Kidney (tissue), 14 donors: ENCODE data around the gene MAML2. TPM values are rescaled to one million over a fixed set of nuclear protein-coding genes. Genes with fewer than 3 reads are reported as not detected.
A peak's percentile ranks its signal among the peaks of the same experiment; 100 is the strongest.

Experiments used
- DNase-seq, 5 donors: peaks; one replicate each; pipeline ENCODE4 v3.0.0-alpha.2; 2013 to 2020
- FAIRE-seq: peaks from 2 replicates; lab custom pipeline; 2012; peaks lifted over from hg19 to GRCh38; lab: Jason Lieb, UNC
- H3K27ac ChIP-seq, 2 donors: one replicate each; pipeline ENCODE4 v1.7.0; 2013; ENCODE audit warnings: low read depth in 2 of 2, low read length in 2 of 2, inconsistent platforms in 1 of 2
- H3K27me3 ChIP-seq: one replicate; pipeline ENCODE4 v1.7.1; 2013; ENCODE audit warnings: low read length, inconsistent platforms; ENCODE audit not compliant: control insufficient read depth, insufficient read depth
- H3K36me3 ChIP-seq, 3 donors: one replicate each; pipeline versions ENCODE4 v1.7.0 to v1.7.1; 2013; ENCODE audit warnings: low read length in 3 of 3, control low read depth in 1 of 3, inconsistent platforms in 1 of 3; ENCODE audit not compliant: insufficient read depth in 3 of 3, control insufficient read depth in 2 of 3
- H3K4me1 ChIP-seq, 3 donors: one replicate each; pipeline versions ENCODE4 v1.7.0 to v1.7.1; 2013; ENCODE audit warnings: low read length in 3 of 3, inconsistent platforms in 1 of 3, low read depth in 1 of 3; ENCODE audit not compliant: control insufficient read depth in 2 of 3, insufficient read depth in 2 of 3
- H3K4me3 ChIP-seq, 3 donors: one replicate each; pipeline versions ENCODE4 v1.7.0 to v1.8.1; 2013; ENCODE audit warnings: low read length in 3 of 3, control low read depth in 1 of 3, inconsistent platforms in 1 of 3
- H3K9ac ChIP-seq, 3 donors: one replicate each; pipeline versions ENCODE4 v1.7.0 to v1.7.1; 2013; ENCODE audit warnings: low read length in 3 of 3, control low read depth in 1 of 3, inconsistent platforms in 1 of 3
- H3K9me3 ChIP-seq, 3 donors: one replicate each; pipeline versions ENCODE4 v1.7.0 to v1.7.1; 2013; ENCODE audit warnings: low read length in 3 of 3, control low read depth in 1 of 3, inconsistent platforms in 1 of 3; ENCODE audit not compliant: control insufficient read depth in 2 of 3, insufficient read depth in 1 of 3
- CTCF ChIP-seq: IDR thresholded peaks from 3 replicates; pipeline ENCODE4 v1.5.1; 2012; ENCODE audit warnings: mild to moderate bottlenecking, moderate library complexity, borderline replicate concordance; ENCODE audit not compliant: insufficient read depth; ENCODE audit errors: extremely low read depth
- intact Hi-C: fragments of 100-400 bp; cut with DNase I; formaldehyde crosslinking; loops from one replicate; pipeline ENCODE4 v1.11.1; 2022
- polyA plus RNA-seq: library from polyadenylated mRNA; stranded (reverse); fragments of 350-450 nt; fragmentation: Illumina TruSeq; extraction: RNeasy Lipid Tissue Mini Kit (QIAGEN cat#74804); gene quantifications from one replicate; pipeline ENCODE4 v1.2.3, GENCODE V29; 2014; ENCODE audit warnings: low read depth, low replicate concordance; ENCODE audit not compliant: insufficient read depth
- total RNA-seq: library from RNA; stranded (reverse); fragmentation: NEBNext Ultra II Directional; extraction: Animal tissue kit (Norgen Biotek cat#: 25700); gene quantifications from one replicate; pipeline ENCODE4 v1.2.1, GENCODE V29; 2021
- donor health status: control.
- donor health status: control.
- donor health status: control.
- donor health status: control.
- donor health status: control.
- donor health status: DM: yes; HTN: yes; CAD: no.
- donor health status: Normal renal cell carcinoma (clear cell type).

MAML2 gene
- total and polyA plus RNA-seq, 2 donors from 2014 or later, result 4.9 to 32.3 TPM

GRCh38 chr11:96051820-96052219, 291.2 kb downstream of the MAML2 start:
- no peak for TF ChIP-seq CTCF
- no peak overlapping the region for H3K4me3 ChIP-seq
- no peaks in the 10 kb centered on the region for H3K9me3 ChIP-seq
- intact Hi-C loops, result no loop called here
- no peak for FAIRE-seq
- H3K27ac ChIP-seq, result no peak overlapping the region
- no peaks in the 10 kb centered on the region for H3K36me3 ChIP-seq
- no peak for DNase-seq
- no peaks in the 10 kb centered on the region for H3K27me3 ChIP-seq
- peaks cover 2 to 3% (median 3%) of the 10 kb centered on the region in 3 donors for H3K4me1 ChIP-seq
- no peak overlapping the region for H3K9ac ChIP-seq

- intact Hi-C loops, result no loop called here
- Histone ChIP-seq H3K36me3 (no peaks in the 10 kb centered on the region), H3K27ac (no peak overlapping the region), H3K4me1 (peaks cover 2 to 11% (median 6%) of the 10 kb centered on the region in 3 donors), H3K4me3 (no peak overlapping the region), H3K9ac (no peak overlapping the region), H3K27me3 (no peaks in the 10 kb centered on the region), H3K9me3 (no peaks in the 10 kb centered on the region)
- TF ChIP-seq CTCF, result no peak
- FAIRE-seq, result no peak
- DNase-seq, result peak in 2 of 5 donors; percentile 60 to 78
These were observed 292.4 kb downstream of the MAML2 start for GRCh38 chr11:96050435-96051182.

GRCh38 chr11:96049426-96049825, 293.6 kb downstream of the MAML2 start:
- no peak for TF ChIP-seq CTCF
- Histone ChIP-seq H3K4me3 (no peak overlapping the region), H3K27ac (no peak overlapping the region), H3K9me3 (no peaks in the 10 kb centered on the region), H3K36me3 (no peaks in the 10 kb centered on the region), H3K4me1 (peaks cover 2 to 11% (median 11%) of the 10 kb centered on the region in 3 donors), H3K27me3 (no peaks in the 10 kb centered on the region), H3K9ac (no peak overlapping the region)
- intact Hi-C loops, result no loop called here
- FAIRE-seq (no peak), DNase-seq (no peak)
